ENCODE measurements around the gene TPRG1. TPM values are rescaled to one million over a fixed set of nuclear protein-coding genes. Genes with fewer than 3 reads are reported as not detected.

TPRG1 gene
- total and polyA plus RNA-seq, 7 donors = 0.23 to 9.1 (median 3.2) TPM

GRCh38 chr3:189316296-189317019 lies 144.7 kb downstream of the TPRG1 start:
- 14 to 60% methylated on average over 6 of the region's 6 CpGs for WGBS, 2 donors

GRCh38 chr3:189317911-189318310 lies 146.1 kb downstream of the TPRG1 start:
- DNase-seq = no peak
- intact Hi-C loops (cut with DNase I) = no loop called here
- Histone ChIP-seq H3K9me3 (no peaks in the 10 kb centered on the region), H3K36me3 (no peaks in the 10 kb centered on the region), H3K4me1 (no peaks in the 10 kb centered on the region), H3K4me3 (no peak overlapping the region), H3K27ac (no peak overlapping the region), H3K27me3 (no peaks in the 10 kb centered on the region)
- 18 to 80% methylated on average over 3 of the region's 3 CpGs for WGBS, 2 donors
- TF ChIP-seq POLR2AphosphoS5 (IDR thresholded peaks at IDR 0.05) (no peak), EP300 (IDR thresholded peaks at IDR 0.05) (no peak), CTCF (IDR thresholded peaks at IDR 0.05) (no peak), POLR2A (IDR thresholded peaks at IDR 0.05) (no peak)

More at GRCh38 chr3:189316296-189317019, 144.7 kb downstream of the TPRG1 start:
- no peaks in the 10 kb centered on the region for H3K9me3 ChIP-seq
- no peak for DNase-seq
- intact Hi-C loops (cut with DNase I) = no loop called here
- no peaks in the 10 kb centered on the region for H3K36me3 ChIP-seq
- no peak overlapping the region for H3K27ac ChIP-seq
- H3K4me1 ChIP-seq = no peaks in the 10 kb centered on the region
- TF ChIP-seq POLR2A (IDR thresholded peaks at IDR 0.05) (no peak), EP300 (IDR thresholded peaks at IDR 0.05) (no peak), CTCF (IDR thresholded peaks at IDR 0.05) (no peak)
- H3K4me3 ChIP-seq = no peak overlapping the region
- H3K27me3 ChIP-seq = no peaks in the 10 kb centered on the region

GRCh38 chr3:189320511-189320910 lies 148.7 kb downstream of the TPRG1 start:
- Histone ChIP-seq H3K27me3 (no peaks in the 10 kb centered on the region), H3K4me1 (no peaks in the 10 kb centered on the region), H3K9me3 (no peaks in the 10 kb centered on the region), H3K36me3 (no peaks in the 10 kb centered on the region), H3K27ac (no peak overlapping the region), H3K4me3 (no peak overlapping the region)
- intact Hi-C loops (cut with DNase I) = no loop called here
- TF ChIP-seq POLR2AphosphoS5 (IDR thresholded peaks at IDR 0.05) (no peak), CTCF (IDR thresholded peaks at IDR 0.05) (no peak), EP300 (IDR thresholded peaks at IDR 0.05) (no peak), POLR2A (IDR thresholded peaks at IDR 0.05) (no peak)
- no peak for DNase-seq
- 95 to 97% methylated on average over 3 of the region's 3 CpGs for WGBS, 2 donors

- intact Hi-C loops (cut with DNase I) = no loop called here
- TF ChIP-seq POLR2A (IDR thresholded peaks at IDR 0.05) = no peak
- TF ChIP-seq EP300 (IDR thresholded peaks at IDR 0.05) = no peak
- no peak for TF ChIP-seq POLR2AphosphoS5 (IDR thresholded peaks at IDR 0.05)
- TF ChIP-seq CTCF (IDR thresholded peaks at IDR 0.05) = no peak
- 22 to 69% methylated on average over 4 of the region's 4 CpGs for WGBS, 2 donors
- Histone ChIP-seq H3K4me1 (no peaks in the 10 kb centered on the region), H3K4me3 (no peak overlapping the region), H3K27ac (no peak overlapping the region), H3K36me3 (no peaks in the 10 kb centered on the region), H3K27me3 (no peaks in the 10 kb centered on the region), H3K9me3 (no peaks in the 10 kb centered on the region)
- no peak for DNase-seq
These were observed 150.6 kb downstream of the TPRG1 start for GRCh38 chr3:189322339-189322738.
